COLO668 (cell line): ENCODE measurements around the gene GSTM4.
"Not testable (repeated sequence)": the region's sequence is repeated elsewhere in the genome, so short reads cannot be mapped to it uniquely, and the experiment has no call there.

Source experiments
- DNase-seq: peaks from one replicate; lab custom pipeline; 2025; ENCODE audit not compliant: unreplicated experiment; lab: John Stamatoyannopoulos, UW

GSTM4 gene

GRCh38 chr1:109664671-109665070 lies 8.8 kb downstream of the GSTM4 start:
- no peak for DNase-seq

- no peak for DNase-seq
Observed at GRCh38 chr1:109667452-109668122, 11.7 kb downstream of the GSTM4 start, which contains the start of gene GSTM2. TSS of gene GSTM2 (plus strand) at chr1:109668057. CDS start at chr1:109668116, 59 bp downstream.

- no peak for DNase-seq
Observed at GRCh38 chr1:109668123-109668775, 12.3 kb downstream of the GSTM4 start.

- no peak for DNase-seq
Observed at GRCh38 chr1:109669246-109669948, 13.5 kb downstream of the GSTM4 start.

GRCh38 chr1:109669949-109670302 lies 14.0 kb downstream of the GSTM4 start:
- not testable (repeated sequence) for DNase-seq

GRCh38 chr1:109671067-109671466 lies 15.2 kb downstream of the GSTM4 start:
- no peak for DNase-seq

- not testable (repeated sequence) for DNase-seq
Observed at GRCh38 chr1:109673861-109674260, 18.0 kb downstream of the GSTM4 start.

- DNase-seq: not testable (repeated sequence)
Observed at GRCh38 chr1:109676683-109677381, 20.9 kb downstream of the GSTM4 start.

GRCh38 chr1:109677459-109677858 lies 21.6 kb downstream of the GSTM4 start:
- DNase-seq: no peak

GRCh38 chr1:109678637-109679036 lies 22.7 kb downstream of the GSTM4 start:
- DNase-seq: not testable (repeated sequence)

GRCh38 chr1:109684777-109685176 lies 28.9 kb downstream of the GSTM4 start:
- not testable (repeated sequence) for DNase-seq

- DNase-seq: not testable (repeated sequence)
Observed at GRCh38 chr1:109685399-109685798, 29.5 kb downstream of the GSTM4 start.

- not testable (repeated sequence) for DNase-seq
Observed at GRCh38 chr1:109685890-109686289, 30.0 kb downstream of the GSTM4 start.

- DNase-seq: not testable (repeated sequence)
Observed at GRCh38 chr1:109687109-109687508, 31.2 kb downstream of the GSTM4 start.

GRCh38 chr1:109687641-109688499 lies 32.0 kb downstream of the GSTM4 start, which contains the start of gene GSTM1:
TSS of gene GSTM1 (plus strand) at chr1:109687817. CDS start at chr1:109687874, 57 bp downstream.
- no peak for DNase-seq

- DNase-seq: no peak
Observed at GRCh38 chr1:109689844-109690405, 34.0 kb downstream of the GSTM4 start.

- no peak for DNase-seq
Observed at GRCh38 chr1:109691759-109692158, 35.9 kb downstream of the GSTM4 start.

GRCh38 chr1:109694400-109694799 lies 38.5 kb downstream of the GSTM4 start:
- DNase-seq: not testable (repeated sequence)

- DNase-seq: not testable (repeated sequence)
Observed at GRCh38 chr1:109695138-109695537, 39.2 kb downstream of the GSTM4 start.

GRCh38 chr1:109697066-109697465 lies 41.2 kb downstream of the GSTM4 start:
- no peak for DNase-seq
